ENCODE measurements around the gene TMEM81. TPM values are rescaled to one million over a fixed set of nuclear protein-coding genes. Genes with fewer than 3 reads are reported as not detected.

The TMEM81 gene
- total RNA-seq, 1 donor from 2014 or later, result 5.4 TPM

DNA sequence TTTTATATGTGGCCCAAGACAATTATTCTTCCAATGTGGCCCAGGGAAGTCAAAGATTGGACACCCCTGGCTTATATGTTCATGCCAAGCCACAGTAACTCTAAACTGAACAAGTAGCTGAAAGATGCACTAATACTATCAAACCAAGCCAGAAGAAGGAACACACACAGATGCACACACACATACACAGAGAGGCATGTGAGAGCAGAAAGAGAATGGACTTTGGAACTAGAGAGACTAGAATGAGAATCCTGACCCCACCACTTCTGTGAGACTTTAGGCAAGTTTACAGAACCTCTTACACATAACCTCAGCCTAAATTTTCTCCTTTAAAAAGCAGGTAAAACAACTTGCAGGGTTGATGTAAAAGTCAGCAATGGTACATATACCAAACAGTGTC lies 11.2 kb upstream of the TMEM81 start:
- no peaks in the 10 kb centered on the region for H3K27me3 Mint-ChIP-seq (ENCODE audit: low read depth)
- H3K9me3 Mint-ChIP-seq, result no peaks in the 10 kb centered on the region
- H3K4me1 Mint-ChIP-seq, result no peaks in the 10 kb centered on the region
- no peak for TF ChIP-seq CTCF (conservative IDR thresholded peaks at IDR 0.05)
- H3K4me3 Mint-ChIP-seq, result no peak overlapping the region
- DNase-seq (ENCODE audit: low read depth, low spot score), result no peak
- H3K36me3 Mint-ChIP-seq (ENCODE audit: low read depth), result peaks cover 16% of the 10 kb centered on the region
- H3K27ac Mint-ChIP-seq (ENCODE audit: unreplicated experiment), result no peak overlapping the region

- Mint-ChIP-seq H3K9me3 (no peaks in the 10 kb centered on the region), H3K4me1 (no peaks in the 10 kb centered on the region), H3K4me3 (no peak overlapping the region), H3K36me3 (ENCODE audit: low read depth) (peaks cover 14% of the 10 kb centered on the region), H3K27me3 (ENCODE audit: low read depth) (no peaks in the 10 kb centered on the region), H3K27ac (ENCODE audit: unreplicated experiment) (no peak overlapping the region)
- DNase-seq (ENCODE audit: low read depth, low spot score), result no peak
- TF ChIP-seq CTCF (conservative IDR thresholded peaks at IDR 0.05), result no peak
These were observed 6.9 kb upstream of the TMEM81 start for GRCh38 chr1:205091043-205091740.

GRCh38 chr1:205088341-205088740 lies 4.1 kb upstream of the TMEM81 start:
- no peak for TF ChIP-seq CTCF (conservative IDR thresholded peaks at IDR 0.05)
- Mint-ChIP-seq H3K4me3 (no peak overlapping the region), H3K36me3 (ENCODE audit: low read depth) (peaks cover 22% of the 10 kb centered on the region), H3K27me3 (ENCODE audit: low read depth) (no peaks in the 10 kb centered on the region), H3K27ac (ENCODE audit: unreplicated experiment) (no peak overlapping the region), H3K4me1 (no peaks in the 10 kb centered on the region), H3K9me3 (no peaks in the 10 kb centered on the region)
- DNase-seq (ENCODE audit: low read depth, low spot score), result no peak

DNA sequence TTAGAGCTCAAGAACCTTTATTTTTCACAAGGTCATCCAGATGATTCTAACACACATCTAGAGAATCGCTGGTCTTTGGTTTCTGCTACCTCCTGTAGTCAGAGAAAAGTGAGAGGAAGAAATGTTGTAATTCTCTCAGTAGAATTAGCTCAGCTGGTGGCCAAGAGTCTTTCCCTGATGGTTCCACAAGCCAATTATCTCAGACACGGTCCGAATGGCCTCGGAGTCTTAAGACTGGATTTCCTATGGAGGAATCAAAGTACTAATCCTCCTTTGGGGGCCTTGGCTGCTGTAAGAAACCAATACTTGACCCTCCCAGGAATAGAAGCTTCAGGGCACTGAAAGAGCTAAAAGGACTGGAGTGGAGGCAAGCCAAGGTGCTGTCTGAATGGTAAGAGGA lies 1.8 kb downstream of the TMEM81 start:
- no peak for TF ChIP-seq CTCF (conservative IDR thresholded peaks at IDR 0.05)

GRCh38 chr1:205077934-205078311 lies 6.3 kb downstream of the TMEM81 start:
- Mint-ChIP-seq H3K27ac (ENCODE audit: unreplicated experiment) (no peak overlapping the region), H3K36me3 (ENCODE audit: low read depth) (no peaks in the 10 kb centered on the region), H3K9me3 (no peaks in the 10 kb centered on the region), H3K27me3 (ENCODE audit: low read depth) (no peaks in the 10 kb centered on the region), H3K4me1 (no peaks in the 10 kb centered on the region), H3K4me3 (no peak overlapping the region)
- no peak for TF ChIP-seq CTCF (conservative IDR thresholded peaks at IDR 0.05)
- no peak for DNase-seq (ENCODE audit: low read depth, low spot score)

More for the DNA sequence above, 1.8 kb downstream of the TMEM81 start:
- DNase-seq (ENCODE audit: low read depth, low spot score), result no peak
- Mint-ChIP-seq H3K4me3 (no peak overlapping the region), H3K27ac (ENCODE audit: unreplicated experiment) (no peak overlapping the region), H3K4me1 (no peaks in the 10 kb centered on the region), H3K9me3 (no peaks in the 10 kb centered on the region), H3K27me3 (ENCODE audit: low read depth) (no peaks in the 10 kb centered on the region), H3K36me3 (ENCODE audit: low read depth) (peaks cover 13% of the 10 kb centered on the region)

All from neural crest cell (in vitro differentiated cells).